ENCODE data around the gene OR5J2. TPM values are rescaled to one million over a fixed set of nuclear protein-coding genes. Genes with fewer than 3 reads are reported as not detected.

The OR5J2 gene
- polyA plus RNA-seq, 1 of the 3 experiments (the other 2 are of a cell fraction) = not detected

GRCh38 chr11:56160217-56160616 is 16.2 kb upstream of the OR5J2 start, which contains the start of gene OR8K5:
TSS of gene OR8K5 (minus strand) at chr11:56160317. CDS start at chr11:56160317, 0 bp downstream.
- WGBS (ENCODE audit: low lambda C conversion rate) = under 1% methylated on average over 3 of the region's 3 CpGs
- TF ChIP-seq CHD2 (IDR thresholded peaks at IDR 0.05; ENCODE audit: low read length, partially characterized antibody) (no peak), EP300 (IDR thresholded peaks at IDR 0.05; ENCODE audit: borderline replicate concordance in 1 of 2, low read depth in 1 of 2, low read length in 1 of 2) (no peak), RFX5 (IDR thresholded peaks at IDR 0.05; ENCODE audit: low read length) (no peak), IRF3 (IDR thresholded peaks at IDR 0.05; ENCODE audit: low read depth, low read length) (no peak), FOSL2 (IDR thresholded peaks at IDR 0.05; ENCODE audit: borderline replicate concordance, low read depth) (no peak), SMC3 (IDR thresholded peaks at IDR 0.05; ENCODE audit: low read depth, low read length) (no peak), JUND (IDR thresholded peaks at IDR 0.05) (no peak), USF1 (IDR thresholded peaks at IDR 0.05; ENCODE audit: borderline replicate concordance, low read depth) (no peak), ZBTB33 (IDR thresholded peaks at IDR 0.05; ENCODE audit: borderline replicate concordance, low read depth) (no peak), NFIC (IDR thresholded peaks at IDR 0.05; ENCODE audit: borderline replicate concordance) (no peak), TCF12 (IDR thresholded peaks at IDR 0.05) (no peak), FOXJ3 (CRISPR knock-in tag; IDR thresholded peaks at IDR 0.05) (no peak), EZH2phosphoT487 (IDR thresholded peaks at IDR 0.05; ENCODE audit: borderline replicate concordance, low read depth) (no peak), TAF1 (IDR thresholded peaks at IDR 0.05; ENCODE audit: borderline replicate concordance, low read depth, low read length) (no peak), NRF1 (IDR thresholded peaks at IDR 0.05; ENCODE audit: low read depth, low read length) (no peak), CTCF (IDR thresholded peaks at IDR 0.05) (no peak), ELF1 (IDR thresholded peaks at IDR 0.05) (no peak), PBX3 (IDR thresholded peaks at IDR 0.05) (no peak), MAX (IDR thresholded peaks at IDR 0.05; ENCODE audit: low read depth) (no peak)
- CTCF ChIA-PET = no interaction called here
- Histone ChIP-seq H2AFZ (ENCODE audit: low read depth) (no peak within 1 kb of the TSS), H3K4me2 (no peak within 1 kb of the TSS), H3K27me3 (ENCODE audit: insufficient read depth) (no peaks in the 10 kb centered on the region), H3K9ac (no peak within 1 kb of the TSS), H3K4me1 (ENCODE audit: control insufficient read depth in 1 of 2, insufficient read depth in 2 of 2, low read depth in 1 of 2, low read length in 1 of 2) (no peaks in the 10 kb centered on the region), H3K36me3 (replicated peaks in 1 of 2; ENCODE audit: control insufficient read depth in 1 of 2, insufficient read depth in 2 of 2, low read length in 1 of 2) (no peaks in the 10 kb centered on the region), H3K9me2 (no peaks in the 10 kb centered on the region), H3K79me2 (ENCODE audit: insufficient read depth) (no peaks in the 10 kb centered on the region), H3K4me3 (ENCODE audit: low read depth in 2 of 2, low read length in 1 of 2) (no peak within 1 kb of the TSS), H3F3A (replicated peaks; ENCODE audit: insufficient read depth) (no peaks in the 10 kb centered on the region), H4K20me1 (ENCODE audit: insufficient read depth) (no peaks in the 10 kb centered on the region), H3K27ac (ENCODE audit: low read depth in 2 of 2, low read length in 1 of 2) (no peak within 1 kb of the TSS), H3K9me3 (no peaks in the 10 kb centered on the region)
- DNase-seq = no peak
- POLR2A ChIA-PET = no interaction called here

Measured in SK-N-SH (cell line).